HUES48 (cell line): Measurements from ENCODE around the gene CPXM2.

ENCODE experiments used
- H3K27ac ChIP-seq: one replicate; pipeline ENCODE4 v1.7.0; 2013; ENCODE audit warnings: low read depth, low read length, inconsistent platforms
- H3K27me3 ChIP-seq: 2 replicates; pipeline ENCODE4 v1.6.1; 2013; ENCODE audit warnings: mild to moderate bottlenecking, low read length; ENCODE audit not compliant: control insufficient read depth, insufficient read depth
- H3K36me3 ChIP-seq: 2 replicates; pipeline ENCODE4 v1.6.1; 2013; ENCODE audit warnings: low read length; ENCODE audit not compliant: control insufficient read depth, insufficient read depth
- H3K4me1 ChIP-seq: 2 replicates; pipeline ENCODE4 v1.6.1; 2013; ENCODE audit warnings: mild to moderate bottlenecking, low read length; ENCODE audit not compliant: control insufficient read depth, insufficient read depth
- H3K4me3 ChIP-seq: 2 replicates; pipeline ENCODE4 v1.5.1; 2013; ENCODE audit warnings: mild to moderate bottlenecking, low read depth, low read length
- H3K9ac ChIP-seq: 2 replicates; pipeline ENCODE4 v1.6.1; 2013; ENCODE audit warnings: mild to moderate bottlenecking, low read depth, low read length, moderate library complexity
- H3K9me3 ChIP-seq: 2 replicates; pipeline ENCODE4 v1.6.1; 2013; ENCODE audit warnings: low read length; ENCODE audit not compliant: control insufficient read depth, insufficient read depth

Gene CPXM2

DNA sequence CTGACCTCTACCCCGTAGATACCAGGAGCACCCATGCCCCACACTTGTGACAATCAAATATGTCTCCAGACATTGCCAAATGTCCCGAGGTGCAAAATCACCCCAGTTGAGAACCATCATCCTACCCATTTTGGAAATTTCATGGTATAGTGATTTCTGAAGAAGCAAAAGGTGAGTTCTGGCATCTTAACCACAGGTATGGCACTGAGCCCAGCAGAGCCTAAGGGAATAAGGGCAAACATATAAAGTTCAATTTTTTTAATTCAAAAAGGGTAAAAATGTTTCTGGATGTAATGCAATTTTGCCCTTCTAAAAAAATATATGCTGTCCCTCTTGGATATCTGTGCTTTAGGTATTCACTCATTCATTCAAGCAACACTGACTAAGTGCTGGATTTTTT lies 30.5 kb upstream of the CPXM2 start:
- Histone ChIP-seq H3K4me3 (no peak overlapping the region), H3K36me3 (no peaks in the 10 kb centered on the region), H3K9ac (no peak overlapping the region), H3K27ac (no peak overlapping the region), H3K9me3 (no peaks in the 10 kb centered on the region; the same call in 1 of the 2 replicates), H3K4me1 (no peaks in the 10 kb centered on the region), H3K27me3 (no peaks in the 10 kb centered on the region; the same call in 1 of the 2 replicates)

DNA sequence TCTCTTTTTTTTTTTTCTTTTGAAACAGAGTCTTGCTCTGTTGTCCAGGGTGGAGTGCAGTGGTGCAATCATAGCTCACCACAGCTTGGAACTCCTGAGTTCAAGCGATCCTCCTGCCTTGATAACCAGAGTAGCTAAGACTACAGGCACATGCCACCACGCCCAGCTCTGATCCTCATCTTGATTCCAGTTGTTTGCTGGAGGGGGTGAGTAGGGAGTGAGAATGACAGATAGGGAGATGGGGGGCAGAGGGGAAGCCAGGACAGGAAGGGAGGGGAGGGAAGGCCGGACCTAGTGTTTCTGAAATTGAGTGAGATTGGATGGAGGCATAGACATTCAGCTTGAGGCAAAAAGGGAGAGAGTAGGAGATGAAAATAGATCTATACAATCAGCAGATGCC lies 25.2 kb upstream of the CPXM2 start:
- H3K9ac ChIP-seq, result no peak overlapping the region
- H3K27me3 ChIP-seq, result no peaks in the 10 kb centered on the region
- peaks cover 13% of the 10 kb centered on the region; the same call in 1 of the 2 replicates for H3K4me1 ChIP-seq
- no peak overlapping the region for H3K4me3 ChIP-seq
- H3K36me3 ChIP-seq, result no peaks in the 10 kb centered on the region
- no peaks in the 10 kb centered on the region; the same call in 1 of the 2 replicates for H3K9me3 ChIP-seq
- no peak overlapping the region for H3K27ac ChIP-seq

GRCh38 chr10:123913688-123914268 lies 22.2 kb upstream of the CPXM2 start:
- no peaks in the 10 kb centered on the region for H3K27me3 ChIP-seq
- no peak overlapping the region for H3K9ac ChIP-seq
- H3K27ac ChIP-seq, result no peak overlapping the region
- H3K9me3 ChIP-seq, result no peaks in the 10 kb centered on the region
- H3K36me3 ChIP-seq, result no peaks in the 10 kb centered on the region
- H3K4me1 ChIP-seq, result peaks cover 13% of the 10 kb centered on the region; the same call in 1 of the 2 replicates
- H3K4me3 ChIP-seq, result no peak overlapping the region

DNA sequence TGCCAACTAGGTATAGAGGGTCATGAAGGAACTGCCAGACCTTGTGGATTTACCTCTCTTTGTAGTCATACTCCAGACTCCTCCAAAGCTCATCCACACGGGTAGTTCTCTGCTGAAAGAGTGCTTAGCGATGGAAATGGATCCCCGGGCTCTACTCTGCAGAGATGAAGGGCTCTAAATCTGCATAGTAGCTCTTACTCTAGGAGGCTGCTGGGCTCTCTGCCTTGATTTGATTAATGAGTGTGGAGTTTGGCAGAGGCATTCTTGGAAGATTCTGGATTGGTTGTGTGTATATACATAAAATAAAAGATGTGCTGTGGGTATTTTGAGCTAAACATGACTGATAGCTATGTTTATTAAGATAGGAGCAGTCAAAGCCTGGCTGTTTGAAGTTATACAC lies 21.3 kb upstream of the CPXM2 start:
- H3K27me3 ChIP-seq, result no peaks in the 10 kb centered on the region
- no peak overlapping the region for H3K4me3 ChIP-seq
- H3K9me3 ChIP-seq, result no peaks in the 10 kb centered on the region
- H3K9ac ChIP-seq, result no peak overlapping the region
- no peak overlapping the region for H3K27ac ChIP-seq
- H3K36me3 ChIP-seq, result no peaks in the 10 kb centered on the region
- peaks cover 13% of the 10 kb centered on the region; the same call in 1 of the 2 replicates for H3K4me1 ChIP-seq

DNA sequence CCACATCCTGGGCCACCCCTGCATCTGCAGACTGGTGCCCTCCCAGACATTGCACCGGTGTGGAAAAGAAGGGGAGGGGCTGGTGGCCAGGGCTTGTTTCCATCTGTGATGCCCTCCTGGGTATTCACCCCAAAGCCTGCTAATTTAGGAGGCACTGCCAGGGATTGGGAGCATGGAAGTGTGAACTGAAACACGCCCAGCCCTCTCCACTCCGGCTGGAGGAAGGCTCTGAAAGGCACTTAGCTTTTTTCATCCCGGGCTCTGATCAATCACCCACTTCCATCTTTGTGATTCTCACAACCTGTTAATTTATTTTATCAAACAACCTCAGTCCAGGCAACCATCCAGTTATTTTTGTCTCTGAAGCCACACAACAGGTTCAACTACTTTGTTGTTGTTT lies 20.9 kb upstream of the CPXM2 start:
- no peak overlapping the region for H3K4me3 ChIP-seq
- no peaks in the 10 kb centered on the region for H3K9me3 ChIP-seq
- no peak overlapping the region for H3K27ac ChIP-seq
- H3K36me3 ChIP-seq, result no peaks in the 10 kb centered on the region
- H3K9ac ChIP-seq, result no peak overlapping the region
- H3K4me1 ChIP-seq, result peaks cover 13% of the 10 kb centered on the region; the same call in 1 of the 2 replicates
- H3K27me3 ChIP-seq, result no peaks in the 10 kb centered on the region

GRCh38 chr10:123911866-123912265 lies 20.3 kb upstream of the CPXM2 start:
- Histone ChIP-seq H3K9me3 (no peaks in the 10 kb centered on the region), H3K9ac (no peak overlapping the region), H3K27me3 (no peaks in the 10 kb centered on the region), H3K36me3 (no peaks in the 10 kb centered on the region), H3K27ac (no peak overlapping the region), H3K4me1 (peaks cover 16% of the 10 kb centered on the region), H3K4me3 (no peak overlapping the region)

- no peaks in the 10 kb centered on the region for H3K9me3 ChIP-seq
- no peak overlapping the region for H3K4me3 ChIP-seq
- peaks cover 23% of the 10 kb centered on the region for H3K4me1 ChIP-seq
- no peak overlapping the region for H3K9ac ChIP-seq
- H3K27ac ChIP-seq, result no peak overlapping the region
- no peaks in the 10 kb centered on the region for H3K27me3 ChIP-seq
- H3K36me3 ChIP-seq, result no peaks in the 10 kb centered on the region
These were observed 18.3 kb upstream of the CPXM2 start for GRCh38 chr10:123909866-123910265.

DNA sequence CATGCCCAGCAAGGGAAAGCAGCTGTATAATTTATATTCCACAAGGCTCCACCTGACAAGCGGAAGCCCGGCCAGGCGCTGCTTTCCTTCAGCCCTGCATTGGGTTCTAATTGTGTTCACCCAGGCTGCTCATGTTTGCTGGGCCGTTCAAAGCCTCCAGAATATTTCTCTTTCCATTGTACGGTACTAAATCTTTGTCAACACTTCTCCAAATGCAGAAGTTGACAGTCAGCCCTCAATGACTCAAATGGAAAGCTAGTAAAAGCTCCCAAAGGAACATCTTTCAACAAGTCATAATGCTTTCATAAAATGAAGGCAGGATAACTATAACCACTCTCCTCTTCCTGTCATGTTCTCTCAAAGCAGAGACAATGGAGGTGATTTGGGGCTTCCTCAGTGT lies 17.8 kb upstream of the CPXM2 start:
- no peak overlapping the region for H3K4me3 ChIP-seq

DNA sequence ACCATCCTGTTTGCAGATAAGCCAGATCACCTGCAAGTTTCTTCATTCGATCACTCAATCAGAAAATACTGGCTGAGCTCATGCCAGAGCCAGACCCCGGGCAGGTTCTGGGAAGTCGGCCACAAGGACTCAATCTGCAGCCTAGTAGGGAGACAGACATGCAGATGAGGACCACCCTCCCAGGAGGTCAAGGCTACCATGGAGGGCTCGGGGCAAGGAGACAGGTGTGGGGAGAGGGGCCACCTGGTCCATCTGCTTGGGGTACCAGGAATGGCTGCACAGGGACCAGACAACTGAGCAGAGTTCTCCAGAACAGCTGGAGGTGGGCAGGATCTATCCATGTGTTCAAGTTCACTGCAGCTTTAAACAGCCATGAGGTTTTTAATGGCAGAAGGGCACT lies 16.8 kb upstream of the CPXM2 start:
- Histone ChIP-seq H3K4me1 (peaks cover 26% of the 10 kb centered on the region), H3K27me3 (no peaks in the 10 kb centered on the region), H3K36me3 (no peaks in the 10 kb centered on the region), H3K9ac (no peak overlapping the region), H3K9me3 (no peaks in the 10 kb centered on the region), H3K27ac (no peak overlapping the region), H3K4me3 (no peak overlapping the region)

More for the DNA sequence above, 17.8 kb upstream of the CPXM2 start:
- Histone ChIP-seq H3K27ac (no peak overlapping the region), H3K9ac (no peak overlapping the region), H3K27me3 (no peaks in the 10 kb centered on the region), H3K36me3 (no peaks in the 10 kb centered on the region), H3K9me3 (no peaks in the 10 kb centered on the region), H3K4me1 (peaks cover 25% of the 10 kb centered on the region)

DNA sequence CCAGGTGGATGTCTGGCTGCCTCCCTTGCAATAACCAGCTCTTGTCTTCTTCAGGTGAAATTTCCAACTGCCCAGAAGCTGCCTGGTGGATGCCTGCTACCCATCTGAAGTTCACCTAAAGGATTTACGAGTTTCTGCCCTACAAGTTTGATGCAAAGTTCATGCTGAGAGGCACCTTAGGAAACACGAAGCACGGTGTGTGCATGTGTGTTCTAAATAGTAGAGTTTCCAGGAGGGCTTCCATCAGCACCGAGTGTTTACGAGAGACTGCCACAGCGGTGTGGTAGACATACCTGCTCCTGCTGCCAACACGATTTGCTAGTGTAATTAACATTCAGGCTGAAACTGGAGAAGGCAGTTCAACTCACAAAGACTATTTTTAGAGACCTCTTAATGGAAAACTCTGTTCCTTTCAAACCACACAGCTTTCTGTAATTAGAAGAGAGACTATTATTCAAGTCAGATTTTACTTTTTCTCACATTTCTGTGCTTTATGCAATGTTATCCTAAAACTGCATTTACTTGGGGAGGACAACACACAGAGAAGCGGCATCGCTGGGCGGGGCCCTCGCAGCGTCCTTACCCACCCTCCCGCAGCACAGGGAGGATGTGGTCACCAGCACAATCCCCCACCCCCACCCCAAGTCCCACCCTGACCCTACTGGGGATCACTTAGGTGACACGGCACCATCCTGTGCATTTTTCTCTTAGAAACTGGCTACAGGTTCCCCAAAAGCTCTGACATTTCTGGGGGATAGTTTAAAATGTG lies 15.5 kb upstream of the CPXM2 start:
- Histone ChIP-seq H3K9me3 (no peaks in the 10 kb centered on the region), H3K4me3 (no peak overlapping the region), H3K36me3 (no peaks in the 10 kb centered on the region), H3K4me1 (peaks cover 16% of the 10 kb centered on the region), H3K27ac (no peak overlapping the region), H3K27me3 (no peaks in the 10 kb centered on the region), H3K9ac (no peak overlapping the region)

- Histone ChIP-seq H3K4me3 (no peak overlapping the region), H3K4me1 (peaks cover 16% of the 10 kb centered on the region), H3K27me3 (no peaks in the 10 kb centered on the region), H3K36me3 (no peaks in the 10 kb centered on the region), H3K27ac (no peak overlapping the region), H3K9me3 (peaks cover 4% of the 10 kb centered on the region; the same call in 1 of the 2 replicates), H3K9ac (no peak overlapping the region)
These were observed 14.7 kb upstream of the CPXM2 start for GRCh38 chr10:123906296-123906695.
